Measurements from ENCODE around the gene WIPF2. TPM values are rescaled to one million over a fixed set of nuclear protein-coding genes. Genes with fewer than 3 reads are reported as not detected.

Gene WIPF2
- total RNA-seq, 1 experiment from 2014 or later = 37.2 TPM

DNA sequence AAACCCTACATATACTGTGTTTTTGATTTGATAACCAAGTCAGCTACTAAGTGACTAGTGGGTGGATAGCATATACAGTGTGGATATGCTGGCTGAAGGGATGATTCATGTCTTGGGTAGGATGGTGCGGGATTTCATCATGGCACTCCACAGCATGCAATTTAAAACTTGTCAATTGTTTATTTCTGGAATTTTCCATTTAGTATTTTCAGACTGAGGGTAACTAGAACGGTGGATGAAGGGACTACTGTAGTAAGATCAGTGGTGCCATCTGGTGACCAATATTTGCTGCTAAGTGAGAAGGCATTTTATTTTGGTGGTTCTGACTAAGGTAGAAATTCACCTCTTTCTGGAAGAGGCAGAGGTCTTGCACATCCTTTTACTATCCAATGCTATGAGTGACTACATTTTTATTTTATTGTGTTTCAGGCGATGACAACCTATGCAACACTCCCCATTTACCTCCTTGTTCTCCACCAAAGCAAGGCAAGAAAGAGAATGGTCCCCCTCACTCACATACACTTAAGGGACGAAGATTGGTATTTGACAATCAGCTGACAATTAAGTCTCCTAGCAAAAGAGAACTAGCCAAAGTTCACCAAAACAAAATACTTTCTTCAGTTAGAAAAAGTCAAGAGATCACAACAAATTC is 71.7 kb downstream of the WIPF2 start:
- BruUV-seq (replicated peaks) = no TSS peak
- ChIA-PET POLR2A (ENCODE audit: unreplicated experiment) (no interaction called here), CTCF (interaction anchor here (0.5 kb wide), 1 partner anchor 176 kb away, joined by 5 read pairs; no protein-coding TSS in a partner anchor)
- no peaks in the 10 kb centered on the region for H3K9me3 ChIP-seq (ENCODE audit: insufficient read depth, low read depth)
- H3K4me2 ChIP-seq = peak overlapping the region; percentile 84
- no peaks in the 10 kb centered on the region; the same call in 1 of the 2 replicates for H4K20me1 ChIP-seq (ENCODE audit: insufficient read depth)
- H3F3A ChIP-seq (ENCODE audit: insufficient read depth, low read depth) = peaks cover 61% of the 10 kb centered on the region
- H3K4me3 ChIP-seq = no peak overlapping the region
- H3K79me2 ChIP-seq (ENCODE audit: low read depth) = peaks cover 46% of the 10 kb centered on the region
- no peaks in the 10 kb centered on the region for H3K27me3 ChIP-seq (ENCODE audit: insufficient read depth, low read depth)
- H3K36me3 ChIP-seq (ENCODE audit: low read depth) = peaks cover 25% of the 10 kb centered on the region
- intact Hi-C loops (cut with micrococcal nuclease; ENCODE audit: unreplicated experiment) = loop anchor here (1.0 kb wide), 4 partner anchors 89 to 277 kb away; no protein-coding TSS in a partner anchor
- peaks cover 30% of the 10 kb centered on the region for H3K4me1 ChIP-seq (replicated peaks; ENCODE audit: insufficient read depth)
- H3K9me2 ChIP-seq (ENCODE audit: insufficient read depth) = no peaks in the 10 kb centered on the region
- no peak overlapping the region for H2AFZ ChIP-seq
- DNase-seq = peak; percentile 42 to 90
- TF ChIP-seq, protein P1, sequence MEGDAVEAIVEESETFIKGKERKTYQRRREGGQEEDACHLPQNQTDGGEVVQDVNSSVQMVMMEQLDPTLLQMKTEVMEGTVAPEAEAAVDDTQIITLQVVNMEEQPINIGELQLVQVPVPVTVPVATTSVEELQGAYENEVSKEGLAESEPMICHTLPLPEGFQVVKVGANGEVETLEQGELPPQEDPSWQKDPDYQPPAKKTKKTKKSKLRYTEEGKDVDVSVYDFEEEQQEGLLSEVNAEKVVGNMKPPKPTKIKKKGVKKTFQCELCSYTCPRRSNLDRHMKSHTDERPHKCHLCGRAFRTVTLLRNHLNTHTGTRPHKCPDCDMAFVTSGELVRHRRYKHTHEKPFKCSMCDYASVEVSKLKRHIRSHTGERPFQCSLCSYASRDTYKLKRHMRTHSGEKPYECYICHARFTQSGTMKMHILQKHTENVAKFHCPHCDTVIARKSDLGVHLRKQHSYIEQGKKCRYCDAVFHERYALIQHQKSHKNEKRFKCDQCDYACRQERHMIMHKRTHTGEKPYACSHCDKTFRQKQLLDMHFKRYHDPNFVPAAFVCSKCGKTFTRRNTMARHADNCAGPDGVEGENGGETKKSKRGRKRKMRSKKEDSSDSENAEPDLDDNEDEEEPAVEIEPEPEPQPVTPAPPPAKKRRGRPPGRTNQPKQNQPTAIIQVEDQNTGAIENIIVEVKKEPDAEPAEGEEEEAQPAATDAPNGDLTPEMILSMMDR (conservative IDR thresholded peaks at IDR 0.05) = peak; percentile 75
- no peak for TF ChIP-seq EZH2 (IDR thresholded peaks at IDR 0.05; ENCODE audit: low read depth)
- H3K27ac ChIP-seq = peak overlapping the region; percentile 42

DNA sequence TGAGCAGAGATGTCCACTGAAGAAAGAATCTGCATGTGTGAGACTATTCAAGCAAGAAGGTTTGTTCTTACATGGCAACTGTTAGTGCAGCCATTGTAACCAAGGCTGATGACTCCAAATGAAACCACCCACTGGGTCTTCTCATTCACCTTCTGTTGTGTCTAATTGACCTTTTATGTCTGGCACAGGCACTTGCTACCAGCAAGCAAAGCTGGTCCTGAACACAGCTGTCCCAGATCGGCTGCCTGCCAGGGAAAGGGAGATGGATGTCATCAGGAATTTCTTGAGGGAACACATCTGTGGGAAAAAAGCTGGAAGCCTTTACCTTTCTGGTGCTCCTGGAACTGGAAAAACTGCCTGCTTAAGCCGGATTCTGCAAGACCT is 72.2 kb downstream of the WIPF2 start:
- peaks cover 27% of the 10 kb centered on the region for H3K4me1 ChIP-seq (replicated peaks; ENCODE audit: insufficient read depth)
- no peak overlapping the region for H2AFZ ChIP-seq
- H3K4me3 ChIP-seq = no peak overlapping the region
- no peak overlapping the region for H3K4me2 ChIP-seq
- DNase-seq = no peak
- H3K27ac ChIP-seq = no peak overlapping the region
- H3K27me3 ChIP-seq (ENCODE audit: insufficient read depth, low read depth) = no peaks in the 10 kb centered on the region
- CTCF ChIA-PET = no interaction called here
- no peaks in the 10 kb centered on the region; the same call in 1 of the 2 replicates for H4K20me1 ChIP-seq (ENCODE audit: insufficient read depth)
- TF ChIP-seq, protein P1 (conservative IDR thresholded peaks at IDR 0.05) = no peak
- no peak for TF ChIP-seq EZH2 (IDR thresholded peaks at IDR 0.05; ENCODE audit: low read depth)
- H3K79me2 ChIP-seq (ENCODE audit: low read depth) = peaks cover 42% of the 10 kb centered on the region
- H3K36me3 ChIP-seq (ENCODE audit: low read depth) = peaks cover 26% of the 10 kb centered on the region
- H3K9me3 ChIP-seq (ENCODE audit: insufficient read depth, low read depth) = no peaks in the 10 kb centered on the region
- H3K9me2 ChIP-seq (ENCODE audit: insufficient read depth) = no peaks in the 10 kb centered on the region
- intact Hi-C loops (cut with micrococcal nuclease; ENCODE audit: unreplicated experiment) = no loop called here
- peaks cover 56% of the 10 kb centered on the region for H3F3A ChIP-seq (ENCODE audit: insufficient read depth, low read depth)
- POLR2A ChIA-PET (ENCODE audit: unreplicated experiment) = no interaction called here
- BruUV-seq (replicated peaks) = no TSS peak

DNA sequence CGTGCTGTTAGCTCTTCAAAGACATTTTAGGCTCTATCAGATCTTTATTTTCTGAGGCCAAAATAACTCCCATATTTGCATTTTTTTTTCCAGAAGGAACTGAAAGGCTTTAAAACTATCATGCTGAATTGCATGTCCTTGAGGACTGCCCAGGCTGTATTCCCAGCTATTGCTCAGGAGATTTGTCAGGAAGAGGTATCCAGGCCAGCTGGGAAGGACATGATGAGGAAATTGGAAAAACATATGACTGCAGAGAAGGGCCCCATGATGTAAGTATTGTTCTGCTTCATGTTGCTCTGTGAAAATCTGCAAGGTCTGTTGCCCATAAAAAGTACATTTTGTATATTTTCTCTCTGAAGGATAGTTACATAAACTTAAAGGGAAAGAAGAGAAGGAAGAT is 74.3 kb downstream of the WIPF2 start:
- no peak overlapping the region for H3K27ac ChIP-seq
- no peaks in the 10 kb centered on the region; the same call in 1 of the 2 replicates for H4K20me1 ChIP-seq (ENCODE audit: insufficient read depth)
- no peaks in the 10 kb centered on the region for H3K9me3 ChIP-seq (ENCODE audit: insufficient read depth, low read depth)
- TF ChIP-seq EZH2 (IDR thresholded peaks at IDR 0.05; ENCODE audit: low read depth) = no peak
- TF ChIP-seq, protein P1 (conservative IDR thresholded peaks at IDR 0.05) = no peak
- no peaks in the 10 kb centered on the region for H3K27me3 ChIP-seq (ENCODE audit: insufficient read depth, low read depth)
- peaks cover 27% of the 10 kb centered on the region for H3K79me2 ChIP-seq (ENCODE audit: low read depth)
- intact Hi-C loops (cut with micrococcal nuclease; ENCODE audit: unreplicated experiment) = no loop called here
- ChIA-PET POLR2A (ENCODE audit: unreplicated experiment) (no interaction called here), CTCF (interaction anchor here (0.5 to 0.7 kb wide), 2 partner anchors 133 to 254 kb away, joined by 3 read pairs; no protein-coding TSS in a partner anchor)
- H3K4me3 ChIP-seq = no peak overlapping the region
- no TSS peak for BruUV-seq (replicated peaks)
- peaks cover 28% of the 10 kb centered on the region for H3K36me3 ChIP-seq (ENCODE audit: low read depth)
- H2AFZ ChIP-seq = no peak overlapping the region
- no peak for DNase-seq
- H3K9me2 ChIP-seq (ENCODE audit: insufficient read depth) = no peaks in the 10 kb centered on the region
- H3F3A ChIP-seq (ENCODE audit: insufficient read depth, low read depth) = peaks cover 45% of the 10 kb centered on the region
- peaks cover 16% of the 10 kb centered on the region for H3K4me1 ChIP-seq (replicated peaks; ENCODE audit: insufficient read depth)
- H3K4me2 ChIP-seq = no peak overlapping the region

Measured in PC-9 (cell line).